HG03432 (cell line): ENCODE measurements around the gene ANO10.
A peak's percentile ranks its signal among the peaks of the same experiment; 100 is the strongest.

Experiments
- ATAC-seq: cut with Tn5 transposase; IDR thresholded peaks from one replicate; pipeline ENCODE4 v1.9.1; 2021; ENCODE audit warnings: mild to moderate bottlenecking, moderate library complexity; ENCODE audit not compliant: unreplicated experiment

Gene ANO10

GRCh38 chr3:43326891-43327581, 294.8 kb downstream of the ANO10 start:
- ATAC-seq, result peak; percentile 67

- ATAC-seq, result no peak
These were observed 298.3 kb downstream of the ANO10 start for GRCh38 chr3:43323541-43323940.

GRCh38 chr3:43320288-43320687, 301.5 kb downstream of the ANO10 start:
- no peak for ATAC-seq

GRCh38 chr3:43319794-43320193, 302.0 kb downstream of the ANO10 start:
- no peak for ATAC-seq

GRCh38 chr3:43319376-43319775, 302.4 kb downstream of the ANO10 start:
- ATAC-seq, result no peak

GRCh38 chr3:43317461-43318316, 304.1 kb downstream of the ANO10 start:
- ATAC-seq, result no peak

GRCh38 chr3:43316783-43317460, 304.9 kb downstream of the ANO10 start:
- no peak for ATAC-seq
